ENCODE data around the gene GALNTL6. TPM values are rescaled to one million over a fixed set of nuclear protein-coding genes. Genes with fewer than 3 reads are reported as not detected.

The GALNTL6 gene
- total RNA-seq, 1 experiment from 2014 or later, result not detected

GRCh38 chr4:171929477-171929876, 116.3 kb downstream of the GALNTL6 start:
- Histone ChIP-seq H3K14ac (ENCODE audit: insufficient read depth, low read length) (no peak overlapping the region; the same call in 1 of the 2 replicates), H3K18ac (ENCODE audit: insufficient read length, low read depth, low read length) (no peak overlapping the region), H3K9ac (ENCODE audit: extremely low read depth, insufficient read length, low read length) (no peak overlapping the region), H2BK15ac (ENCODE audit: low read depth, low read length) (no peak overlapping the region), H3K4me1 (ENCODE audit: insufficient read depth, low read length) (peaks cover 6% of the 10 kb centered on the region; the same call in 1 of the 2 replicates), H2BK5ac (ENCODE audit: insufficient read length, low read length) (no peak overlapping the region), H4K20me1 (ENCODE audit: control insufficient read depth, insufficient read depth, insufficient read length) (no peaks in the 10 kb centered on the region), H3K23ac (ENCODE audit: insufficient read length, low read depth, low read length) (no peak overlapping the region), H4K91ac (ENCODE audit: insufficient read length, low read depth, low read length) (no peak overlapping the region), H3K79me2 (ENCODE audit: insufficient read depth, low read length) (no peaks in the 10 kb centered on the region), H3K9me3 (ENCODE audit: control insufficient read depth, low read depth, low read length) (no peaks in the 10 kb centered on the region), H4K5ac (ENCODE audit: insufficient read length, low read depth, low read length) (no peak overlapping the region), H3T11ph (ENCODE audit: low read length) (no peak overlapping the region), H2BK20ac (ENCODE audit: low read depth, low read length, poor library complexity, severe bottlenecking) (no peak overlapping the region), H3K4ac (ENCODE audit: low read depth, low read length) (no peak overlapping the region), H3K27me3 (ENCODE audit: insufficient read depth, low read length) (no peaks in the 10 kb centered on the region), H2BK120ac (ENCODE audit: low read depth, low read length, poor library complexity, severe bottlenecking) (no peak overlapping the region), H3K56ac (ENCODE audit: insufficient read length, low read depth, low read length) (no peak overlapping the region), H2AK5ac (ENCODE audit: insufficient read length, low read length) (no peak overlapping the region), H2AFZ (ENCODE audit: low read length) (no peak overlapping the region), H3K27ac (ENCODE audit: insufficient read length, low read depth, low read length) (no peak overlapping the region), H2BK12ac (ENCODE audit: insufficient read length, low read depth, low read length) (no peak overlapping the region), H4K8ac (replicated peaks; ENCODE audit: insufficient read length, low read depth, low read length) (no peak overlapping the region), H3K23me2 (ENCODE audit: insufficient read length, low read depth, low read length, poor library complexity, severe bottlenecking) (no peaks in the 10 kb centered on the region), H3K79me1 (ENCODE audit: insufficient read depth, low read depth, low read length, poor library complexity, severe bottlenecking) (no peaks in the 10 kb centered on the region), H3K4me2 (ENCODE audit: insufficient read depth, insufficient read length, low read length) (no peak overlapping the region)
- no peaks in the 10 kb centered on the region; a peak in 3 of 5 replicates for H3K9me3 Mint-ChIP-seq
- no peaks in the 10 kb centered on the region; a peak in 2 of 7 replicates for H3K36me3 Mint-ChIP-seq (ENCODE audit: insufficient read depth in 1 of 3, low read depth in 3 of 3)
- DNase-seq, result no peak
- no peak overlapping the region for H3K27ac Mint-ChIP-seq
- H3K27me3 Mint-ChIP-seq (ENCODE audit: low read depth), result no peaks in the 10 kb centered on the region
- WGBS (ENCODE audit: extremely low coverage, insufficient read length, low lambda C conversion rate), result no CpG with 5 or more reads among the region's 11 CpGs
- H3K4me3 Mint-ChIP-seq, result no peak overlapping the region
- no peak for TF ChIP-seq CTCF (conservative IDR thresholded peaks at IDR 0.05)
- H3K4me1 Mint-ChIP-seq, result peaks cover 15 to 20% of the 10 kb centered on the region in 2 experiments
